ENCODE measurements around the gene WDR33.

The WDR33 gene

DNA sequence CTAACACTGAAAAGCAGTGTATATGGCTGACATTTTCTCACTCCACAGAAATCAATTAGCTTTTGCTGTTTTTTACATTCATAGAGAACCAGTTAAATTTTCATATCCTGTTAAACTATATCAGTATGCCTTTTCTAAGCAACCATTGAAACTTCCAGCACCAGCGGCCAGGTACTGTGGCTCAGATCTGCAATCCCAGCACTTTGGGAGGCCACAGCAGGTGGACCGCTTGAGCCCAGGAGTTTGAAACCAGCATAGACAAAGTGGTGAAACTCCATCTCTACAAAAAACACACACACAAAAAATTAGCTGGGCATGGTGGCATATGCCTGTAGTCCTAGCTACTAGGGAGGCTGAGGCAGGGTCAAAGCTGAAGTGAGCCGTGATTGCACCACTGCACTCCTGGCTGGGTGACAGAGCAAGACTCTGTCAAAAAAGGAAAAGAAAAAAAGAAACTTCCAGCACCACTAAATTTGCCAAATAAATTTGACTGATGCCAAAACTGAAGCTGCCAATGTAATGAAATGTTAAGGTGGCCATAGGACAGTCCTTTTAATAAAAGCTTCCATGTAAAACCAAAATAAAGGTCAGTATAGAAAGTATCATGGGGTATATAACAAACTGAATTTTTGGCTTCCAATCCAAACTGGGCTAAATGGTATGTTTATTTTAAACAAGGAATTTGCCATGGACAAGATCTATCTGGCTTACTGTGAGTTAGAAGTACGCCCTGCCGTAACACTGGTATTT is 106.2 kb downstream of the WDR33 start:
- no peak overlapping the region for H3K27ac ChIP-seq (ENCODE audit: low read length)
- peaks cover 24 to 31% of the 10 kb centered on the region in 2 donors for H3K36me3 ChIP-seq (ENCODE audit: control insufficient read depth in 2 of 2, insufficient read depth in 2 of 2, low read length in 2 of 2)
- peaks cover 34% of the 10 kb centered on the region for H3K4me1 ChIP-seq (ENCODE audit: control insufficient read depth, insufficient read depth, low read length)
- H3K9ac ChIP-seq (ENCODE audit: low read length in 2 of 2) = no peak overlapping the region
- no peaks in the 10 kb centered on the region for H3K9me3 ChIP-seq (ENCODE audit: control insufficient read depth in 2 of 2, low read length in 2 of 2)
- no peaks in the 10 kb centered on the region for H3K27me3 ChIP-seq (ENCODE audit: control insufficient read depth in 1 of 2, insufficient read depth in 2 of 2, low read length in 2 of 2)
- no peak overlapping the region for H3K4me3 ChIP-seq (ENCODE audit: low read length in 2 of 2)

DNA sequence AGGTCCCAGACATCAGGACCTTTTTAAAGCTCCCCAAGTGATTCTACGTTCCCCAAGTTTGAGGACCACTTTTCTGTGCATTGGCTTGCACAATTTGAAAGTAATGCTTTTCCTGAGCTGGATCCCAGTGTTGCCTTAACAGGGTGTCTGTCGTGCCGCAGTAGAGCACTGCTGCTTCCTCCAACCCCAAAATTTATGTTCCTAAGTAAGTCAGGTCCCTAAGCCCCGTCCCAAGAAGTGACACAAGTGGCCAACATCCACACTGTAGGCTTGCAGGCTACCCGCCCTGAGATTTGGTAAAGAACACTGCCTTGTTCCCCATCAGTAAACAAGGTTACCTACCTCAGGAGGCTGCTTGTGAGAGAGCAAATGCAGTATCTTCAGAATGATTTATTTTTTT is 107.7 kb downstream of the WDR33 start:
- Histone ChIP-seq H3K9me3 (ENCODE audit: control insufficient read depth in 2 of 2, low read length in 2 of 2) (no peaks in the 10 kb centered on the region), H3K9ac (ENCODE audit: low read length in 2 of 2) (no peak overlapping the region), H3K27ac (ENCODE audit: low read length) (no peak overlapping the region), H3K36me3 (ENCODE audit: control insufficient read depth in 2 of 2, insufficient read depth in 2 of 2, low read length in 2 of 2) (peaks cover 14 to 18% of the 10 kb centered on the region in 2 donors), H3K4me1 (ENCODE audit: control insufficient read depth, insufficient read depth, low read length) (peaks cover 29% of the 10 kb centered on the region), H3K4me3 (ENCODE audit: low read length in 2 of 2) (peak overlapping the region in 1 of 2 donors; percentile 87), H3K27me3 (ENCODE audit: control insufficient read depth in 1 of 2, insufficient read depth in 2 of 2, low read length in 2 of 2) (no peaks in the 10 kb centered on the region)

DNA sequence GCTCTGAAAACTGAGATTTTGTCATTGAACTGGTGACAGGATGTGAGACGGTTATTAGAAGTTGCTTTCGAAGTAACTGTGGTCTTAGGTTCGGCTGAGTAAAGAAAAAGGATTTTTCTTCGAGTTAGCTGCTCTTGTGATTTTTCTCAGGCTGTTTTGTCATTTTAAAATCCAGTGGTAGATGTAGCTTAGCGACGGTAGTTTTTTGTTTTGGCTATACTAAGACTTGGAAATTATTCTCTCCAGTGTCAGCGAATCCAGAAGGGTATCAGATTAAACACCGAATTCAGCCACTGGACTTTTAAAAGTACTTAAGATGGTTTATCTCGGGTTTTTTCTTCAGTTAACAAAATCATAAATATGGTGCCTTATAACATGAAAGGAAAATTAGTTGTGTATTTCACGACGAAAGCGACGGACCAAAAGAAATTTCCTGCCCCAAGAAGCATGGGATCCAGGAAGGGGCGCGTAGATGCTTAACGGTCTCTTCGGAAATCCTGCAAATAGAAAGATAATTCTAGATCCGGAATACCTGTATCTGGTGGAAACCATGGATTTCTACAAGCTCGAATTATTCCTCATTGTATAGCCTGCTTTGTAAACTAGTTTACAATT is 108.5 kb downstream of the WDR33 start:
- Histone ChIP-seq H3K27ac (ENCODE audit: low read length) (peak overlapping the region; percentile 88), H3K4me3 (ENCODE audit: low read length in 2 of 2) (peak overlapping the region; percentile 83 to 87), H3K27me3 (ENCODE audit: control insufficient read depth in 1 of 2, insufficient read depth in 2 of 2, low read length in 2 of 2) (no peaks in the 10 kb centered on the region), H3K9ac (ENCODE audit: low read length in 2 of 2) (peak overlapping the region; percentile 73), H3K36me3 (ENCODE audit: control insufficient read depth in 2 of 2, insufficient read depth in 2 of 2, low read length in 2 of 2) (peaks cover 9 to 13% of the 10 kb centered on the region in 2 donors), H3K9me3 (ENCODE audit: control insufficient read depth in 2 of 2, low read length in 2 of 2) (no peaks in the 10 kb centered on the region), H3K4me1 (ENCODE audit: control insufficient read depth, insufficient read depth, low read length) (peaks cover 23% of the 10 kb centered on the region)

DNA sequence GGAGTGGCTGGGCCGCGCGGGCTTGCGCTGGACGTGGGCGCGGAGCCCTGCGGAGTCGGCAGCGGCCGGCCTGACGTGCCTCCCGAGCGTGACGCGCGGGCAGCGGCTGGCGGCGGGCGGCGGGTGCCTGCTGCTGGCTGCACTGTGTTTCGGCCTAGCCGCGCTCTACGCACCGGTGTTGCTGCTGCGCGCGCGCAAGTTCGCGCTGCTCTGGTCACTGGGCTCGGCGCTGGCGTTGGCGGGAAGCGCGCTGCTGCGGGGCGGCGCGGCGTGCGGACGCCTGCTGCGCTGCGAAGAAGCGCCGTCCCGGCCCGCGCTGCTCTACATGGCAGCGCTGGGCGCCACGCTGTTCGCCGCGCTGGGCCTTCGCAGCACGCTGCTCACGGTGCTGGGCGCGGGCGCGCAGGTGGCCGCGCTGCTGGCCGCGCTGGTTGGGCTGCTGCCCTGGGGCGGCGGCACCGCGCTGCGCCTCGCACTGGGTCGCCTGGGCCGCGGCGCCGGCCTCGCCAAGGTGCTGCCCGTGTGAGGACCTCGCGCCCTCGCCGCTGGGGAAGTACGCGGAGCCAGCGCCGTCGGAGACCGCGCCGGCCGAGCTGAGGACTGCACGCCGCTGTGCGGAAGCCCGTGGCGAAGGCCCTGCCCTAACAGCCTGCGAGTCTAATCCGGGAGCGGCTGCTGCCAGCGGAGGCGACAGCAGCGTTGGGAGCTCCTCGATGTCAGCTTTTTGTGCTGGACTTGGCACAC is 109.1 kb downstream of the WDR33 start:
- no peaks in the 10 kb centered on the region for H3K27me3 ChIP-seq (ENCODE audit: control insufficient read depth in 1 of 2, insufficient read depth in 2 of 2, low read length in 2 of 2)
- H3K4me1 ChIP-seq (ENCODE audit: control insufficient read depth, insufficient read depth, low read length) = peaks cover 23% of the 10 kb centered on the region
- no peaks in the 10 kb centered on the region for H3K9me3 ChIP-seq (ENCODE audit: control insufficient read depth in 2 of 2, low read length in 2 of 2)
- peak overlapping the region; percentile 88 for H3K27ac ChIP-seq (ENCODE audit: low read length)
- peak overlapping the region; percentile 73 to 90 for H3K9ac ChIP-seq (ENCODE audit: low read length in 2 of 2)
- peaks cover 9 to 11% of the 10 kb centered on the region in 2 donors for H3K36me3 ChIP-seq (ENCODE audit: control insufficient read depth in 2 of 2, insufficient read depth in 2 of 2, low read length in 2 of 2)
- H3K4me3 ChIP-seq (ENCODE audit: low read length in 2 of 2) = peak overlapping the region; percentile 83 to 87

DNA sequence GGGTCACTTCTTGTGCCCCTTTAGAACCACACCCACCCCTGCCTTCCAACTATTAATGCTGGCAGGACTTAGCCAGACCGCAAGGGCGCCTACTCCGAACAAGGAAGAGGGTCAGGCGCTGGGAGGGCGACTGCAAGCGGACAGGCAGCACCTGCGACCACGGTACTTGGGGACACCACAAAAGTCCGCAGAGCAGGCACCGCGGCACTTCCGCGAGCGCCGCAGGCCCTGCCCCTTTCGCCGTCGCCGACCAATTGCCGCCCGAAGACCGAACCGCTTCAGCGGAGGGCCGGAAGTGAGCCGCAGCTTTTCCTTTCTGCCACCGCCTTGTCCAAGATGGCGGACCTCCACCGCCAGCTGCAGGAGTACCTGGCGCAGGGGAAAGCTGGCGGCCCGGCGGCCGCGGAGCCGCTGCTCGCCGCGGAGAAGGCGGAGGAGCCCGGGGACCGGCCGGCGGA is 109.7 kb downstream of the WDR33 start, which contains the start of gene SFT2D3:
TSS of gene SFT2D3 (plus strand) at position 305 of the 458 bp plus-strand sequence. CDS start at position 337, 32 bp downstream.
- Histone ChIP-seq H3K27me3 (ENCODE audit: control insufficient read depth in 1 of 2, insufficient read depth in 2 of 2, low read length in 2 of 2) (no peaks in the 10 kb centered on the region), H3K9me3 (ENCODE audit: control insufficient read depth in 2 of 2, low read length in 2 of 2) (no peaks in the 10 kb centered on the region), H3K9ac (ENCODE audit: low read length in 2 of 2) (peak within 1 kb of the TSS; percentile 73 to 90), H3K4me3 (ENCODE audit: low read length in 2 of 2) (peak within 1 kb of the TSS; percentile 83 to 87), H3K4me1 (ENCODE audit: control insufficient read depth, insufficient read depth, low read length) (peaks cover 23% of the 10 kb centered on the region), H3K36me3 (ENCODE audit: control insufficient read depth in 2 of 2, insufficient read depth in 2 of 2, low read length in 2 of 2) (peaks cover 4 to 8% of the 10 kb centered on the region in 2 donors), H3K27ac (ENCODE audit: low read length) (peak within 1 kb of the TSS; percentile 88)

DNA sequence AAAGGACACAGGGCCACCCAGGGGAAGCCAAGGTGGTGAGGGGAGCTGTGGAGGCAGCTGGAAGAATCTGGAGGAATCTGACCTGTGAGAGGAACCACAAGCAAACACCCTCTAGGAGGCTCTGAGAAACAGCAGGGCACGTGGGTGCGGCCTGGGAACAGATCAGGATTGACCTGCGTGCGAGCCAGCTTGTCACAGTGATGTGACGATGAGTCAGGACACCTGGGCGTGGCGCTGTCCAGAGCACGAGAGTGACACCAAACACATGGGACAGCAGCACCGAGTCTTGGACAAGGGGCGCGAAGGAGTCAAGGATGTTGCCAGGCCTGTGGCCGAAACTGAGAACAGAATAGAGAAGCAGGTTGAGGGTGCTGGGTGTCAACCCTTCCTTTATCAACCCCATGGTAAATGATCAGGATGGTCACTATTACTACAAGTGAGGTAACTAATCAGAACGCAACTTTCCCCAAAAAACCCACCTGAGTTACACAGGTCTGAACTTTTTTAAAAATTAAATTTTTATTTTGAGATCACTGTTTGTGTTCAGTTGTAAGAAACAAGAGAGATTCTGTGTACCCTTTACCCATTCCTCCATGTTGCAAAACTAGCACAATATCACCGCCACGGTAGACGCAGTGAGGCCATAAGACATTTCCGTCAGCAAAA is 110.3 kb downstream of the WDR33 start:
- Histone ChIP-seq H3K4me1 (ENCODE audit: control insufficient read depth, insufficient read depth, low read length) (peaks cover 23% of the 10 kb centered on the region), H3K27ac (ENCODE audit: low read length) (peak overlapping the region; percentile 88), H3K4me3 (ENCODE audit: low read length in 2 of 2) (peak overlapping the region; percentile 83 to 87), H3K9me3 (ENCODE audit: control insufficient read depth in 2 of 2, low read length in 2 of 2) (no peaks in the 10 kb centered on the region), H3K36me3 (ENCODE audit: control insufficient read depth in 2 of 2, insufficient read depth in 2 of 2, low read length in 2 of 2) (peaks cover 0 to 3% of the 10 kb centered on the region in 2 donors), H3K9ac (ENCODE audit: low read length in 2 of 2) (peak overlapping the region; percentile 73 to 90), H3K27me3 (ENCODE audit: control insufficient read depth in 1 of 2, insufficient read depth in 2 of 2, low read length in 2 of 2) (no peaks in the 10 kb centered on the region)

DNA sequence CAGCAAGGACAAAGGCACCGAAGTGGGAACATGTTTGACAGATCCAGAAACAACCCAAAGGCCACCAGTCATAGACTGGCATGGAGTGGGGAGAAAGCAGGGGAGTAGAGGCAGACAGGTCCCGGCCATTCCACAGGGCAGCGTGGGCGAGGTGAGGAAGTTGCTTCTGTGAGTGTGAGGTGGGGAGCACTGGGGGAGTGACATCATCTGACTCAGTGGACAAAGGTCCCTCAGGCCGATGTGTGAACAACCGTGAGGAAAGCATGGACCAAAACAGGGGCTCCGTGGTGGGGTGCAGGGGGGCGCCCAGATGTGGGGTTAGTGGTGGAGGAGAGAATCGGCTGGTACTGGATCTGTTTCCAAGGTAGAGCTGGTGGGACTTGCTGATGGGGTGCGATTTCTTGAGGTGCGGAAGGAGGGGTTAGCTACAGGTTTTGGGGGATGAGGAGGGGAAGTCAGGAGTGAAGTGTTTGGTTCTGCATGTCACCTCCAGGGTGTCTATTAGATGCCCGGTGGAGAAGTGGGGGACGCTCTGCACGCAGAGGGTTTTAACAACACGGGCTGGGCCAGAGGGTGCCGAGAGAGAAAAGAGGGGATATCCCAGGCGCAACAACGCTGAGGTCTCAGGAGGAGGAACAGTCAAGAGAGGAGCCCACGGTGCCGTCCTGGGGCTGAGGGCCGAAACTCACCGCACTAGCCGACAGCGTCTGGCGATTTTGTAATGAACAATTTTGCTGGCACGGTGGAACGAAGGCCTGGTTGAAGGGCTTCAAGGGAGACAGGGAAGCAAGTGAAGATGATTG is 112.2 kb downstream of the WDR33 start:
- no peak overlapping the region for H3K4me3 ChIP-seq (ENCODE audit: low read length in 2 of 2)
- no peak overlapping the region for H3K9ac ChIP-seq (ENCODE audit: low read length in 2 of 2)
- no peaks in the 10 kb centered on the region for H3K9me3 ChIP-seq (ENCODE audit: control insufficient read depth in 2 of 2, low read length in 2 of 2)
- H3K27ac ChIP-seq (ENCODE audit: low read length) = no peak overlapping the region
- H3K36me3 ChIP-seq (ENCODE audit: control insufficient read depth in 2 of 2, insufficient read depth in 2 of 2, low read length in 2 of 2) = peaks cover 0 to 3% of the 10 kb centered on the region in 2 donors
- peaks cover 26% of the 10 kb centered on the region for H3K4me1 ChIP-seq (ENCODE audit: control insufficient read depth, insufficient read depth, low read length)
- H3K27me3 ChIP-seq (ENCODE audit: control insufficient read depth in 1 of 2, insufficient read depth in 2 of 2, low read length in 2 of 2) = no peaks in the 10 kb centered on the region

DNA sequence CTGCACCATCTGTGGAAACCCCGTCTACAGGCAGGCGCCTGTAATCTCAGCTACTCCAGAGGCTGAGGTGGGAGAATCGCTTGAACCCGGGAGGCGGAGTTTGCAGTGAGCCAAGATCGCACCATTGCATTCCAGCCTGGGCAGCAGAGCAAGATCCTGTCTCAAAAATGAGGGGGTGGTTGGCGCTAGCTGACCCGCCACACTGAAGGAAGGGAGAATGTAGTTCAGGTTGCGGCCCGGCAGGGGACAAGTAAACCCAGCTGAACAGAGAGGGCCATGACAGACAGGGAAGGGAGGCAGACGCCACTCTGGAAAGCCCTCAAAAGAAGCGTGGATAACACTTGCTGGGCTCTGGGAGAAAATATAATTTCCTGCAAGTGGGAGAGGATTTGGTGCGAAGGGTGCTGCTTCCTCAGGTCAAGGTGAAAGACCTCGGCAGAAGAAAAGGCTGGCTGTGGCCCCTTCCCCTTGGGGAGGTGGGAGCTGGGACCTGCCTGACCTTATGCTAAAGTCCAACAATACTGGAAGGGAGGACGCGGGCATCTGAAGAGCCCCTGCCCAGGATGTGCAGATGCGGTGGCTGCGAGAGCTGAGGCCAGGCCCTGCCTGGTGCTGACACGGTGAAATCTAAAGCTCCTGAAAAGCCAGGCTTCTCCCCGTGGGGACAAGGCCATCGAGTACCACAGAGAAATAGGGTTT is 113.3 kb downstream of the WDR33 start:
- Histone ChIP-seq H3K36me3 (ENCODE audit: control insufficient read depth in 2 of 2, insufficient read depth in 2 of 2, low read length in 2 of 2) (no peaks in the 10 kb centered on the region), H3K9ac (ENCODE audit: low read length in 2 of 2) (no peak overlapping the region), H3K9me3 (ENCODE audit: control insufficient read depth in 2 of 2, low read length in 2 of 2) (no peaks in the 10 kb centered on the region), H3K27ac (ENCODE audit: low read length) (no peak overlapping the region), H3K27me3 (ENCODE audit: control insufficient read depth in 1 of 2, insufficient read depth in 2 of 2, low read length in 2 of 2) (no peaks in the 10 kb centered on the region), H3K4me3 (ENCODE audit: low read length in 2 of 2) (no peak overlapping the region), H3K4me1 (ENCODE audit: control insufficient read depth, insufficient read depth, low read length) (peaks cover 17% of the 10 kb centered on the region)
